GM12875 (cell line): ENCODE measurements around the gene SIPA1.

Source experiments
- H3K4me3 ChIP-seq: one replicate; pipeline ENCODE4 v1.5.1; 2011; ENCODE audit warnings: low read depth, low read length, control low read depth
- TF ChIP-seq, protein P1 (sequence below): IDR thresholded peaks from 2 replicates; pipeline ENCODE4 v1.5.1; 2011; ENCODE audit warnings: low read depth, mild to moderate bottlenecking, control low read depth, inconsistent platforms, low read length, moderate library complexity, borderline replicate concordance; ENCODE audit not compliant: insufficient read depth

SIPA1 gene

DNA sequence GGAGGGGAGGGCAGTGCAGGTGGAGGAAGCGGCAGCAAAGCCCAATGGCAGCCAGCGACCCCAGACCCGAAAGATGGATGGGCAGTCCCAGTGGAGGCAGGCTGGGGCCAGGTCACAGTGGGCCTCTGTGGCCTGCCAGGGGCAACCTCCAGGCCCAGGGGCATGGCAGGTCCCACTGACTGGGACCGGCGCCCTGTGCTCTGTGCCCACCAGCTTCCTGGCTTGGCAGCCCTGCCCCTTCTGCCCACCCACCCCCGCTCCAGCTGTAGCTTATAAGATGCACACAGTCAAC lies 38.0 kb upstream of the SIPA1 start:
- TF ChIP-seq, protein P1, sequence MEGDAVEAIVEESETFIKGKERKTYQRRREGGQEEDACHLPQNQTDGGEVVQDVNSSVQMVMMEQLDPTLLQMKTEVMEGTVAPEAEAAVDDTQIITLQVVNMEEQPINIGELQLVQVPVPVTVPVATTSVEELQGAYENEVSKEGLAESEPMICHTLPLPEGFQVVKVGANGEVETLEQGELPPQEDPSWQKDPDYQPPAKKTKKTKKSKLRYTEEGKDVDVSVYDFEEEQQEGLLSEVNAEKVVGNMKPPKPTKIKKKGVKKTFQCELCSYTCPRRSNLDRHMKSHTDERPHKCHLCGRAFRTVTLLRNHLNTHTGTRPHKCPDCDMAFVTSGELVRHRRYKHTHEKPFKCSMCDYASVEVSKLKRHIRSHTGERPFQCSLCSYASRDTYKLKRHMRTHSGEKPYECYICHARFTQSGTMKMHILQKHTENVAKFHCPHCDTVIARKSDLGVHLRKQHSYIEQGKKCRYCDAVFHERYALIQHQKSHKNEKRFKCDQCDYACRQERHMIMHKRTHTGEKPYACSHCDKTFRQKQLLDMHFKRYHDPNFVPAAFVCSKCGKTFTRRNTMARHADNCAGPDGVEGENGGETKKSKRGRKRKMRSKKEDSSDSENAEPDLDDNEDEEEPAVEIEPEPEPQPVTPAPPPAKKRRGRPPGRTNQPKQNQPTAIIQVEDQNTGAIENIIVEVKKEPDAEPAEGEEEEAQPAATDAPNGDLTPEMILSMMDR: no peak
- H3K4me3 ChIP-seq: no peak overlapping the region

DNA sequence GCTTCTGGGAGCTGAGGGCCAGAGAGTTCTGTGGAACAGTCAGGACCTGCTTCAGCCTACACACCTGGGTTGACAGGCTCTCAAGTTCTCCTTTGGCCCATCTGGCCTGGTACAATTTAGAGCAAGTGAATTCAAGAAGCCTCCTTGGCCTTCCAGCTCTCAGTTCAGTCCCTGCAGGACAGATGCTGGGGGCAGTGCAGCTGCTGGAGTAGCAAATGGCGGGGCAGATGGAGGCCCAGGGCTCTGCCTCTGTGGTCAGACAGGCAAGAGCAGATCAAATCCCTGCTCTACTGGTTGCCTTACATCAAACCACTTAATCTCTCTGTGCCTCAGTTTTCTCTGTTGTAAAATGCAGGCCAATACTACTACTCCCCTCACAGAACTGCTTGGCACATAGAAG lies 33.6 kb upstream of the SIPA1 start:
- H3K4me3 ChIP-seq: no peak overlapping the region
- TF ChIP-seq, protein P1: no peak

DNA sequence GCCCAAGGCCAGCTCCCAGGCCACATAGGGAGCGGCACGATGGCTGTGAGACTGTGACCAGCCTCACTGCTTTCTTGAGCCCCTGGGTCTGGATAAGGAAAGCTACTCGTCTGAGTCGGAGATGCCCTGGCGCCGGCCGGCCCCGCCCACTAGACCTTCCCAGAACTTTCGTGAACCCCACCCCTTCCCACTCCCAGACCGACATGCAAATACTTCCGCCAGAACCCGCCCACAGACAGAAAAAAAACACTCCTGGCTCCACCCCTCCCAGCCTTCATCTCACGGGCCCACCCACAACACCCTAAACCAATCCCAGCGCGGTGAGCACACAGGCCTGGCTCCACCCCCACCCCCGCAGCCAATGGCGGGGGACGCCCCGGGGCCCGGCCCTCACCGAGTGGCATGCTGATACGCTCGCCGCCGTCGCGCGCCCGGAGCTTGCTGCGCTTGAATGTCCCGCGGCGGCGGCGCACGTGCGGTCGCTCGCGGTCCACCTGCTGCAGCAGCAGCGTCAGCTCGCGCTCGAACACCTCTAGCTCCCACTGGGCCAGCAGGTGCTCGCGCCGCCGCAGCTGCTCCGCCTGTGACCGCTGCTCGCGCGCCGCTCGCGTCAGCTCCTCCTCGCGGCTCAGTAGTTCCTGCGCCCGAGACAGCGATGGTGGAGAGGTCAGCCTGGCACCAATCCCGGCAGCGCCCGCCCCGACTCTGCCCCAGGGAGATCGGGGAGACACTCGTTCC lies 30.9 kb upstream of the SIPA1 start:
- H3K4me3 ChIP-seq: no peak overlapping the region
- TF ChIP-seq, protein P1: no peak

DNA sequence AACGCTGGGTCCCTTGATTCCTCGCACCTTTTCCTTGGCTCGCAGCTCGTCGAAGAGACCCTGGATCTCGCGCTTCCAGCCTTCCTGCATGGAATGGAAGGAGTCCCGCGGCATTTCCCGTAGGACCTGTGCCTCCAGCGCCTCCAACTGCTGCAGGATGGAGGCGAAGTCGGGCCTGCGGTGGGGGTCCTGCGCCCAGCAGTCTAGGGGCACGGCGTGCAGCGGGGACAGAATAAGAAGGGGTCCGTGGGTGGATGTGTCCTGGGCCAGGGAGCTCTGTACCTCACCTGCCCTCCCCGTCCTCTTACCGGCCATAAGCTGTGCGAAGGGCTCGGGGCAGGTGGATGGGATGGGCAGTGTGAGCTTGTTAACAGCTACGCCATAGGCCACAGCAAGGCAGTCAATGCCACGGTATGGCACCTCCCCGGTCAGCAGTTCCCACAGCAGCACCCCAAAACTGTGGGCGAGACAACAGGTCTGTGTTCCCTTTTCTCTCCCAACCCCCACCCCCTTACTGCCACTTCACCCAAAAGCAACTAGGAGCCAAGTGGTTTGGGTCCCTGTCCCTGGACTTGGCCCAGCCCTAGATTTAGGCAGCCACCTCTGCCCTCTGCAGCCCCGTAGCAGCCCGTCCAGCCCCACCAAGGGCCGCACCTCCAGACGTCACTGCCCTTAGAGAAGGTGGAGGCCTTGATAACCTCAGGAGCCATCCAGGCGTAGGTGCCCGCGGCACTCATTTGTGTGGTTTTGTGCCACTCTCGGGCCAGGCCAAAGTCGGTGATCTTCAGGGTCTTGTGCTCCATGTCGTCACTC lies 30.1 kb upstream of the SIPA1 start:
- TF ChIP-seq, protein P1: no peak
- no peak overlapping the region for H3K4me3 ChIP-seq

DNA sequence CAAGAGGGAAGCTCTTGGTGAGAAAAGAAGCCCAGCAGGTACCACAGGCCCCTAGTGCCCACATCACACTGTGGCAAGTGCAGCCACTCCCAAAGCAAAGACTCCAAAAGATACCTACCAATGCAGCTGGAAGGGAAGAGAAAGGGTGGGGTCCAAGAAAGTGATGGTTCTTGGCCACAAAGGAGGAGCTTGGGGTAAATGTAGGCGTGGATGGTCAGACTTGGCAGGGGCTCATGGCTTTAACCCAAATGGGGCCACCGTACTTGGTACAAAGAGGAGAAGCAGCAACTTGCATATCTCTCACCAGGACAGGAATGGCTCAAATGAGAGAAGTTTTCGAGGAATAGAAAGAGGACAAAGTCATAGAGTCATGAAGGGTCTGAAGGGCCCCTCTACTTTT lies 28.7 kb upstream of the SIPA1 start:
- TF ChIP-seq, protein P1: no peak
- H3K4me3 ChIP-seq: no peak overlapping the region

DNA sequence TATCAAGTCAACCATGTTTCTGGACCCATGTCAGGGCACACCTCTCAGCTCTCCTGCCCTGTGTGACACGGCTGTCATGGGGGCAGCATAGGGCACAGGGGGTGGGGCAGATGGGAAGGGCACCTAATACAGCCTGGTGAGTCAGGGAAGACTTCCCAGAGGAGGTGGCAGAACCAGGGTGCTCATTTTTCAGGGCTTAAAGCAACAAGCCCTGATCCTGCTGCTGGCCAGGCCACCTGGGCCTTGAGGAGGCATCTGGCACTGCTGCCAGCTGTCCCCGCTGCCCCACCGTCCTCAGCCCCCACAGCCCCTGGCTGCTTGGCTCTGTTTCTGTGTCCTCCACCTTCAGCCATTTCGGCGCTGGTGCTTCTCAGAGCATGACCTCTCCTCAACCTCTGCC lies 28.2 kb upstream of the SIPA1 start:
- TF ChIP-seq, protein P1: no peak
- no peak overlapping the region for H3K4me3 ChIP-seq

DNA sequence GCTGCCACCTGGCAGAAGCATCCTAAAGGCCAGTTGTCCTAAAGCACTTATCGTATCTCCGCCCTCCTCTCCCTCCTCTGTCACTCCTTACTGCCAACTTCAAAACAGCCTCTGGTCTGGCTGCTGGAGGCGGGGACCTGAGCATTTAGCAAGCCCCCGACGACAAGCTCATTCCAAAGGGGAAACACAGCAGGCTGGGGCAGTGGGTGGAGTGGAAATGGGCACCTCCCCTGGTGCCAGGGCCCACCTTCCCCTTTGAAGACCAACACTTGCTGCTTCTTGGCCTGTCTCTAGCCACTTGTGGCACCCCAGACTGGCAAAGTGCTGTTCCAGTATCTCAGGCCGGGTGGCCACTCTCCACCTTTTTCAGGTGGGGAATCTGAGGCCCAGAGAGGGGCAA lies 27.5 kb upstream of the SIPA1 start:
- no peak overlapping the region for H3K4me3 ChIP-seq
- TF ChIP-seq, protein P1: no peak
